HG02571 (cell line): ENCODE results near the gene EEF2KMT.

Source experiments
- ATAC-seq: cut with Tn5 transposase; IDR thresholded peaks from one replicate; pipeline ENCODE4 v1.9.1; 2021; ENCODE audit warnings: mild to moderate bottlenecking, moderate library complexity; ENCODE audit not compliant: unreplicated experiment

EEF2KMT gene

DNA sequence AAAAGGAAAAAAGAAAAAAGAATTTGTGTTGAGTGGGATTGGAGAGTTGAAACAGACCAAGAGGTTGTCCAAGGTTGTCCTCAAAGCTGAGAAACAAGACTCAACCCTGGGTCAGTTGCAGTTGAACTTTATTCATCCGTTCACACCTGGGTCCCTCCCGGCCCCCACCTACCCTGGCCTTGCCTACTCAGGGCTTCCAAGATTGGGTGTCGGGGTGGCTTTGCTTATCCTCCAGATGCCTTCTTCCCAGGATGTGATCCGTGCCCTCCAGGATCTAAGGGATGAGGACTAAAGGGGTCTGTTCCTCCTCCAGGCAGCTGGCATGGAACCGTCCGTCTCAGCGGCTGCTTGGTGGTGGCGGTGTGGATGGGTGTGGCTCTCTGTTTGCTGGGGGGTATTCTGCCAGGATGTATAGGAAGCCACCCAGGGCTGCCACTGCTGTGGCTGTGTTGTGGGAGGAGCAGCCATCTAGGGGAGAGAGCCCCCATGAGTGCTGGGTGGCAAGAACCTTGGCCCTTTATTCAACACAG lies 53.5 kb downstream of the EEF2KMT start:
- no peak for ATAC-seq

DNA sequence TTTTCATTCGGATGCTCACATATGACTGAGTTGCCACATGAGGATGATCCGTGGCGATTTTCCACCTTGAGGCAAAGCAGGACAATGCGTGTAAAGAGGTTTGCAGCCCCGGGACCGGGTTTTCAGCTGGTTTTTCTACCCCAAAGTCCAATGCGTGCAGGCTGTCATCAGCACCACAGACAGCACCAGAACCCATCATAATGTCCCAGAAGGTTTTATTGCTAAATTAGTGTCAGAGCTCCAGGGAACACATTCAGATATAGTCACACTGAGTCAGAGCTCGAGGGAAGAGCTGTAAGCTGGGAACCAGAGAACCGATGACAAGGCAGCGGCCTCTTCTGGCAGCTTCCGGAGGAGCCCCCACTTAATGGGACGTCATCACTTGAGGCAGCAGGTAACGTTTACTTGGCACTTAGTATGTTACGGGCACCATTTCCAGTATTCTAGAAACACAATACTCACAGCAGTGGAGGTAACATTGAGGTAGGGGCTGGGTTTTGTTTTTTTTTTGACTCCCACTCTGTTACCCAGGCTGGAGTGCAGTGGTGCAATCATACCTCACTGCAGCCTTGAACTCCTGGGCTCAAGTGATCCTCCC lies 54.9 kb downstream of the EEF2KMT start:
- no peak for ATAC-seq

DNA sequence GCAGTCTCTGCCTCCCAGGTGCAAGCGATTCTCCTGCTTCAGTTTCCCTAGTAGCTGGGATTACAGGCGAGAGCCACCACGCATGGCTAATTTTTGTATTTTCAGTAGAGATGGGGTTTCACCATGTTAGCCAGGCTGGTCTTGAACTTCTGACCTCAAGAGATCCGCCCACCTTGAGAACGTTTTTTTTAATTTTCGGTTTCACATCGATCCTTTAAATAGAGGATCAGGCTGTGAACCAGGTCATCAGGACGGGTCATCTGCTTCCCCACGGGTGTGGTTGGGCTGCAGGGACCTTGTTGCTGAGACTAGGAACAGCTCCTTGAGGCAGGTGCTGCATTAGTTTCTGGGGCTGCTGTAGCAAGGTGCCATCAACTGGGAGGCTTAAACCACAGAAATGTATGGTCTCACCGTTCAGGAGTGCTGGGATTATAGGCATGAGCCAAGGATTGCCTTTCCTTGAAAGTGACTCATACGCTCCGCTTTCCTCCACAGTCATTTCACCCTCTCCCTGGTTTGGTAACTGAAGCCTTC lies 55.9 kb downstream of the EEF2KMT start:
- ATAC-seq = no peak

GRCh38 chr16:5040451-5040850 lies 57.1 kb downstream of the EEF2KMT start:
- no peak for ATAC-seq

DNA sequence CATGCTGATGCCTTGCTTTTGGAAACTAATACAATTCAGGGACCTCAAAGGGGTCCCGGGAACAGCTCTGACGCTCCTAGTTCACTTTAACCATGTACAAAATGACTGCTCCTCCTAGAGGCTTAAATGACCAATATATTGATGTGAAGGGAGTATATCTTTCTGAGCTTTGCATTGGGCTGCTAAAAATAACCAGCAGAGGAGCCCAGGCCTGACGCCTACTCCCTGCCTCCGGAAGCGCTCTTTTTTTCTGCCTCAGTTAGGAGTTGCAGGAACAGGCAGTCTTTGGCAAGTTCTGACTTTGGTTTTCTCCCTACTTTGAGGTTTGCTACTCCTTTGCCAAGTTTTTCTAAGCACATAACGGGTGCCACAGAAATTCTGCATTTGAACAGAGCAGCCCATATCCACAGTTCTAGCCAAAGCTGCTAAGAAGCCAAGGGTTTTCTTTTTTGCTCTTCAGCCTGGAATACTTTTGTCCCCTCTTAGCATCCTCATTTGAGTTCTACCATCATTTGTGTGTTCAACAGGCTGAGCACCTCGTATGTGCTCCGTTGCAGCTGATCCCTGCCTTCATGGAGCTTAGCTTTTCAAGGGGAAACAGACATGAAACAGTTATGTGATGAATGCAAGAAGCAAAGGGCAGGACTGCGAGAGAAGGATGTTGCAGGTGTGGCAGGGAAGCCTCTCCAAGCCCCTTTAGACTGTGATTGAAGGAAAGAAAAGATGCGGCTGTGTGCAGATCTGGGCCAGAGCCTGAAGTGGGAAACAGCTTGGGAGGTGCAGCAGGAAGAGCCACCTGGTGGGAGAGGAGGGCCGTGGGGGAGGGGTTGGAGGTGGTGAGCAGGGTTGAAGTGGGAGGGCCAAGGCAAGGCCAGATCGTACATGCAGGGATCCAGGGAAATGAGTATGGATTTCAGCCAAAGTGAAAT lies 61.1 kb downstream of the EEF2KMT start:
- ATAC-seq = no peak

GRCh38 chr16:5035909-5036227 lies 61.7 kb downstream of the EEF2KMT start:
- no peak for ATAC-seq
